DND-41 (cell line): ENCODE measurements around the gene YIPF1.

ENCODE experiments used
- EZH2 ChIP-seq: IDR thresholded peaks from 3 replicates; pipeline ENCODE4 v1.6.1; 2012; ENCODE audit warnings: borderline replicate concordance, low read depth, mild to moderate bottlenecking, moderate library complexity, low read length, inconsistent platforms; ENCODE audit not compliant: severe bottlenecking
- TF ChIP-seq, protein P1 (sequence below): IDR thresholded peaks from 2 replicates; pipeline ENCODE4 v1.5.1; 2012; ENCODE audit warnings: borderline replicate concordance, low read length, moderate library complexity, mild to moderate bottlenecking; ENCODE audit not compliant: poor library complexity, severe bottlenecking; ENCODE audit errors: extremely low read depth

DNA sequence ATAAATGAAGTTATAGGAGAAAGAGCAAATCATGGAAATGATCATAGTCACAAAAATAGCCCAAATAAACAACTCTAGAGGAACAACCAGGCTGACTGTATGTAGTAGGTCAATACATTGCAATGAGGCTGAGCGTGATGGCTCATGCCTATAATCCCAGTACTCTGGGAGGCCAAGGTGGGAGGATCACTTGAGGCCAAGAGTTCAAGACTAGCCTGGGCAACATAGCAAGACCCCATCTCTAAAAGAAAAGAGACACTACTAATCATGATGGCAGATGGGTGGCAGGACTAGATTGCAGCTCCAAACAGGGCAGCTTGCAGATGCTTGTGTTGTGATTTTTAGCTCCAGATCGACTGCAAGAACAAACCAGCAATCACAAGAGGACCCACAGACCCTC lies 79.1 kb downstream of the YIPF1 start:
- TF ChIP-seq, protein P1, sequence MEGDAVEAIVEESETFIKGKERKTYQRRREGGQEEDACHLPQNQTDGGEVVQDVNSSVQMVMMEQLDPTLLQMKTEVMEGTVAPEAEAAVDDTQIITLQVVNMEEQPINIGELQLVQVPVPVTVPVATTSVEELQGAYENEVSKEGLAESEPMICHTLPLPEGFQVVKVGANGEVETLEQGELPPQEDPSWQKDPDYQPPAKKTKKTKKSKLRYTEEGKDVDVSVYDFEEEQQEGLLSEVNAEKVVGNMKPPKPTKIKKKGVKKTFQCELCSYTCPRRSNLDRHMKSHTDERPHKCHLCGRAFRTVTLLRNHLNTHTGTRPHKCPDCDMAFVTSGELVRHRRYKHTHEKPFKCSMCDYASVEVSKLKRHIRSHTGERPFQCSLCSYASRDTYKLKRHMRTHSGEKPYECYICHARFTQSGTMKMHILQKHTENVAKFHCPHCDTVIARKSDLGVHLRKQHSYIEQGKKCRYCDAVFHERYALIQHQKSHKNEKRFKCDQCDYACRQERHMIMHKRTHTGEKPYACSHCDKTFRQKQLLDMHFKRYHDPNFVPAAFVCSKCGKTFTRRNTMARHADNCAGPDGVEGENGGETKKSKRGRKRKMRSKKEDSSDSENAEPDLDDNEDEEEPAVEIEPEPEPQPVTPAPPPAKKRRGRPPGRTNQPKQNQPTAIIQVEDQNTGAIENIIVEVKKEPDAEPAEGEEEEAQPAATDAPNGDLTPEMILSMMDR = no peak
- TF ChIP-seq EZH2 = no peak
